Suprapubic skin (tissue), 4 donors: ENCODE data around the gene C22orf39. TPM values are rescaled to one million over a fixed set of nuclear protein-coding genes. Genes with fewer than 3 reads are reported as not detected.

Experiments
- DNase-seq, 2 donors: peaks; one replicate each; pipeline ENCODE4 v3.0.0-alpha.2; 2019; ENCODE audit warnings: low spot score in 2 of 2
- H3K27ac ChIP-seq: fragments of 200-600 bp; sonication (generic); one replicate; pipeline ENCODE4 v1.5.1; 2019
- H3K27me3 ChIP-seq: fragments of 200-600 bp; sonication (generic); one replicate; pipeline ENCODE4 v1.5.1; 2019
- H3K36me3 ChIP-seq: fragments of 200-600 bp; sonication (generic); one replicate; pipeline ENCODE4 v1.5.1; 2019
- H3K4me1 ChIP-seq: fragments of 200-600 bp; sonication (generic); one replicate; pipeline ENCODE4 v1.5.1; 2019
- H3K4me3 ChIP-seq: fragments of 200-600 bp; sonication (generic); one replicate; pipeline ENCODE4 v1.5.1; 2019; ENCODE audit warnings: mild to moderate bottlenecking
- H3K9me3 ChIP-seq: fragments of 200-600 bp; sonication (generic); one replicate; pipeline ENCODE4 v1.5.1; 2019
- CTCF ChIP-seq, 2 donors: fragments of 200-600 bp in 1 of 2; fragments of 450-650 bp in 1 of 2; sonication (generic) in 1 of 2; IDR thresholded peaks; one replicate each; pipeline ENCODE4 v1.5.1; 2016 to 2019; ENCODE audit warnings: antibody characterized with exemption in 2 of 2, mild to moderate bottlenecking in 1 of 2, moderate library complexity in 1 of 2
- EP300 ChIP-seq: sonication (generic); formaldehyde crosslinking; IDR thresholded peaks from one replicate; pipeline ENCODE4 v1.6.1; 2017; ENCODE audit warnings: antibody characterized with exemption
- POLR2A ChIP-seq, 2 donors: fragments of 450-650 bp; IDR thresholded peaks; one replicate each; pipeline ENCODE4 v1.6.1; 2017; ENCODE audit warnings: antibody characterized with exemption in 2 of 2, mild to moderate bottlenecking in 2 of 2, moderate library complexity in 2 of 2
- POLR2AphosphoS5 ChIP-seq, 3 donors: sonication (generic); formaldehyde crosslinking; IDR thresholded peaks; one replicate each; pipeline ENCODE4 v1.6.1; 2017; ENCODE audit warnings: antibody characterized with exemption in 3 of 3
- WGBS: methylation state at CpG from one replicate; pipeline ENCODE4 v1.1.5; 2018; 5-methylcytosine and 5-hydroxymethylcytosine counted together
- total RNA-seq, 4 donors: library from RNA; depleted of rRNA; stranded (reverse); fragments of >200 nt; gene quantifications; one replicate each; pipeline ENCODE4 v1.1.0, GENCODE V29; 2016

The C22orf39 gene
- total RNA-seq, 4 donors from 2014 or later = 49.4 to 67.0 (median 51.7) TPM

GRCh38 chr22:19488285-19488684 is 40.8 kb upstream of the C22orf39 start:
- Histone ChIP-seq H3K4me1 (peaks cover 4% of the 10 kb centered on the region), H3K27ac (no peak overlapping the region), H3K36me3 (no peaks in the 10 kb centered on the region), H3K9me3 (no peaks in the 10 kb centered on the region), H3K4me3 (no peak overlapping the region), H3K27me3 (no peaks in the 10 kb centered on the region)
- TF ChIP-seq POLR2A (IDR thresholded peaks at IDR 0.05) (no peak), CTCF (IDR thresholded peaks at IDR 0.05) (no peak), EP300 (no peak), POLR2AphosphoS5 (IDR thresholded peaks at IDR 0.05) (no peak)
- WGBS = 92% methylated on average over 2 of the region's 2 CpGs
- DNase-seq = no peak

- H3K36me3 ChIP-seq = no peaks in the 10 kb centered on the region
- TF ChIP-seq CTCF (IDR thresholded peaks at IDR 0.05) (no peak), POLR2AphosphoS5 (IDR thresholded peaks at IDR 0.05) (no peak), POLR2A (IDR thresholded peaks at IDR 0.05) (no peak), EP300 (no peak)
- 88% methylated on average over 8 of the region's 8 CpGs for WGBS
- DNase-seq = no peak
- no peaks in the 10 kb centered on the region for H3K9me3 ChIP-seq
- no peak overlapping the region for H3K27ac ChIP-seq
- H3K4me3 ChIP-seq = no peak overlapping the region
- H3K4me1 ChIP-seq = peaks cover 8% of the 10 kb centered on the region
- no peaks in the 10 kb centered on the region for H3K27me3 ChIP-seq
Measured at GRCh38 chr22:19483481-19484244, 36.2 kb upstream of the C22orf39 start.

- 83% methylated on average over 9 of the region's 9 CpGs for WGBS
- DNase-seq = no peak
- Histone ChIP-seq H3K4me3 (no peak overlapping the region), H3K27ac (no peak overlapping the region), H3K36me3 (no peaks in the 10 kb centered on the region), H3K4me1 (peaks cover 17% of the 10 kb centered on the region), H3K27me3 (no peaks in the 10 kb centered on the region), H3K9me3 (no peaks in the 10 kb centered on the region)
- TF ChIP-seq CTCF (IDR thresholded peaks at IDR 0.05) (no peak), EP300 (no peak), POLR2A (IDR thresholded peaks at IDR 0.05) (no peak)
Measured at GRCh38 chr22:19482297-19482696, 34.8 kb upstream of the C22orf39 start.

- 65% methylated on average over 10 of the region's 10 CpGs for whole genome bisulfite sequencing
- Histone ChIP-seq H3K4me1 (peaks cover 32% of the 10 kb centered on the region), H3K36me3 (no peaks in the 10 kb centered on the region), H3K4me3 (no peak overlapping the region), H3K27ac (no peak overlapping the region), H3K27me3 (no peaks in the 10 kb centered on the region), H3K9me3 (no peaks in the 10 kb centered on the region)
- TF ChIP-seq EP300 (no peak), POLR2A (IDR thresholded peaks at IDR 0.05) (no peak), CTCF (IDR thresholded peaks at IDR 0.05) (no peak), POLR2AphosphoS5 (IDR thresholded peaks at IDR 0.05) (no peak)
- DNase-seq = no peak
Measured at GRCh38 chr22:19480789-19481188, 33.3 kb upstream of the C22orf39 start.

GRCh38 chr22:19480173-19480568 is 32.7 kb upstream of the C22orf39 start:
- no peak overlapping the region for H3K27ac ChIP-seq
- H3K4me1 ChIP-seq = peaks cover 38% of the 10 kb centered on the region
- H3K27me3 ChIP-seq = no peaks in the 10 kb centered on the region
- H3K4me3 ChIP-seq = peak overlapping the region; percentile 75
- H3K36me3 ChIP-seq = no peaks in the 10 kb centered on the region
- DNase-seq = no peak
- under 1% methylated on average over 15 of the region's 15 CpGs for WGBS
- H3K9me3 ChIP-seq = no peaks in the 10 kb centered on the region
- TF ChIP-seq CTCF (IDR thresholded peaks at IDR 0.05) (no peak), POLR2A (IDR thresholded peaks at IDR 0.05) (no peak), POLR2AphosphoS5 (IDR thresholded peaks at IDR 0.05) (no peak), EP300 (no peak)
